IPS DF 4.7 (cell line): ENCODE measurements around the gene CA9.
"Not testable (repeated sequence)": the region's sequence is repeated elsewhere in the genome, so short reads cannot be mapped to it uniquely, and the experiment has no call there.

Experiments
- DNase-seq: peaks from one replicate; pipeline ENCODE4 v3.0.0-alpha.2; 2013; ENCODE audit warnings: low spot score; ENCODE audit errors: extremely low read depth

CA9 gene

DNA sequence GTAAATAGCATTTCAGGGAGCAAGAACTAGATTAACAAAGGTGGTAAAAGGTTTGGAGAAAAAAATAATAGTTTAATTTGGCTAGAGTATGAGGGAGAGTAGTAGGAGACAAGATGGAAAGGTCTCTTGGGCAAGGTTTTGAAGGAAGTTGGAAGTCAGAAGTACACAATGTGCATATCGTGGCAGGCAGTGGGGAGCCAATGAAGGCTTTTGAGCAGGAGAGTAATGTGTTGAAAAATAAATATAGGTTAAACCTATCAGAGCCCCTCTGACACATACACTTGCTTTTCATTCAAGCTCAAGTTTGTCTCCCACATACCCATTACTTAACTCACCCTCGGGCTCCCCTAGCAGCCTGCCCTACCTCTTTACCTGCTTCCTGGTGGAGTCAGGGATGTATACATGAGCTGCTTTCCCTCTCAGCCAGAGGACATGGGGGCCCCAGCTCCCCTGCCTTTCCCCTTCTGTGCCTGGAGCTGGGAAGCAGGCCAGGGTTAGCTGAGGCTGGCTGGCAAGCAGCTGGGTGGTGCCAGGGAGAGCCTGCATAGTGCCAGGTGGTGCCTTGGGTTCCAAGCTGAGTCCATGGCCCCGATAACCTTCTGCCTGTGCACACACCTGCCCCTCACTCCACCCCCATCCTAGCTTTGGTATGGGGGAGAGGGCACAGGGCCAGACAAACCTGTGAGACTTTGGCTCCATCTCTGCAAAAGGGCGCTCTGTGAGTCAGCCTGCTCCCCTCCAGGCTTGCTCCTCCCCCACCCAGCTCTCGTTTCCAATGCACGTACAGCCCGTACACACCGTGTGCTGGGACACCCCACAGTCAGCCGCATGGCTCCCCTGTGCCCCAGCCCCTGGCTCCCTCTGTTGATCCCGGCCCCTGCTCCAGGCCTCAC is at the start of gene CA9:
TSS of gene CA9 (plus strand) at position 797 of the 893 bp plus-strand sequence. CDS start at position 829, 32 bp downstream.
- DNase-seq = no peak

DNA sequence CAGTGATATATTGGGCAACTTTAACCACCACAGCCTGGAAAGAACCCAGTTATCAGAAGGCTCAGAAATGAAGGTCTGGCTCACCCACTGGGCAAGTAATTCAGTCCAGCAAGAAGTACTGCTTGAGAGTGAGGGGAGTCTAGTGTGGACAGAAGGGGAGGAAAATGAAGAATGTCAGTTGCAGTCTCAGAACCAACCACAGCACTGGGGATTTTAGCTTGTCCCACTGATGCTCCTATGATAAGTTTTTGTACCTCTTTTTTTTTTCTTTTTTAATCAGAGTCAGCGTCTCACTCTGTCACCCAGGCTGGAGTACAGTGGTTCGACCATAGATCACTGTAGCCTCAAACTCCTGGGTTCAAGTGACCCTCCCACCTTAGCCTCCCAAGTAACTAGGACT is 46.2 kb upstream of the CA9 start:
- no peak for DNase-seq

DNA sequence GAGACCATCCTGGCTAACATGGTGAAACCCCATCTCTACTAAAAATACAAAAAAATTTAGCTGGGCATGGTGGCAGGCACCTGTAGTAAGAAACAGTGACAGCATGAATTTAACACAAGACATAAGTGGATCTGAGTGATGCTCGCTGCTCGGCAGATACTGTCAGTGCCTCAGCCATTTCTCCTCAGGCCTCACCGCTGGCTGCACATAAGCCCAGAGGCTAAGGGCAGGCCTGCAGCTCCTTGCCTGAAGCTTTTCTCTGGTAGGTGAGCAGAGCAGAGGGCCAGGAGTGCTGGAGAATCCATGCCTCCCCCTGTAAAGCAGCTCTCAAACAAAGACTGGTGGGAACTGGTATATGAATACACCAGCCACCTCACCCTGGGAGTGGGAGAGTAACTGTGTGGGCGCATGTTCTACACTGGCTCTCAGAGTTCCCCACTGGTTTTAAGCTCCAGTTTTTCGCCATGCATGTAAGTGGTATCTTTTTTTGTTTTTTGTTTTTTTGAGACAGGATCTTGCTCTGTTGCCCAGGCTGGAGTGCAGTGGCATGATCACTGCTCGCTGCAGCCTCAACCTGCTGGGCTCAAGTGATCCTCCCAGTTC is 45.2 kb upstream of the CA9 start:
- no peak for DNase-seq

DNA sequence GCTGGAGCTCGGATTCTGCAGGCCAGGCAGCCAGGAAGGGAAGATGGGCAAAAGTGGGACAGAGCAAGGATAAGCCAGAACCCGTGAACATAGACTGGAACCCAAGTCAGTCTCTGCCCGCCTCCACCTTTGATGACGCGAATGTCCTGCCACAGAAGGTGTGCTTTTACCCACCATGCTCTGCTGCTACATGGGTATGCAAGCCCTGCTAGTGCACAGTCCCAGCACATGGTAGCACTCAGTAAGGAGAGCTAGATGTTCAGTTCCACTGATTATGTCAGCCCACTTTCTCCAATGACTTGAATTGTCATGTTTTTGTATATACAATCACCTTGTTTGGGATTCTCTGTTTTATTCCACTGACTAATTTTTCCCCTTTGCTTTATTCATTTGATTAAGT is 44.1 kb upstream of the CA9 start:
- DNase-seq = no peak

DNA sequence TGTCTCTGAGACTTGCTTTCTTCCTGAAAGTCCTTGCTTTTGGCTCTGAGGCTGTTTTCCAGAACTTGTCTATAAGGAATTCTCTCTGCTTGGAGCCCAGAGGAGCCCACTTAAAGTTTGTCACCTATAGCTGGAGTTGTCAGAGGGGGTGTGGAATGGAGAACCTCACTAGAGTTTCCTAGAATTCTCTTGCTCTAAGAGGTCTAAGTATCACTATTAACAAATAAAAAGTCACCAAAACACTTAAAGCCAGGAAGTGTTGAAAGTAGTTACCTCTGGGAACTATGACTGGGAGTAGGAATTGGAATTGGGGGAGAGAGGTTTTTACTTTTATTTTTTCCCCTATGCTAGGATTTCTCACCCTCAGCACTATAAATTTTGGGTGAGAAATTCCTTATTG is 38.0 kb upstream of the CA9 start:
- DNase-seq = no peak

DNA sequence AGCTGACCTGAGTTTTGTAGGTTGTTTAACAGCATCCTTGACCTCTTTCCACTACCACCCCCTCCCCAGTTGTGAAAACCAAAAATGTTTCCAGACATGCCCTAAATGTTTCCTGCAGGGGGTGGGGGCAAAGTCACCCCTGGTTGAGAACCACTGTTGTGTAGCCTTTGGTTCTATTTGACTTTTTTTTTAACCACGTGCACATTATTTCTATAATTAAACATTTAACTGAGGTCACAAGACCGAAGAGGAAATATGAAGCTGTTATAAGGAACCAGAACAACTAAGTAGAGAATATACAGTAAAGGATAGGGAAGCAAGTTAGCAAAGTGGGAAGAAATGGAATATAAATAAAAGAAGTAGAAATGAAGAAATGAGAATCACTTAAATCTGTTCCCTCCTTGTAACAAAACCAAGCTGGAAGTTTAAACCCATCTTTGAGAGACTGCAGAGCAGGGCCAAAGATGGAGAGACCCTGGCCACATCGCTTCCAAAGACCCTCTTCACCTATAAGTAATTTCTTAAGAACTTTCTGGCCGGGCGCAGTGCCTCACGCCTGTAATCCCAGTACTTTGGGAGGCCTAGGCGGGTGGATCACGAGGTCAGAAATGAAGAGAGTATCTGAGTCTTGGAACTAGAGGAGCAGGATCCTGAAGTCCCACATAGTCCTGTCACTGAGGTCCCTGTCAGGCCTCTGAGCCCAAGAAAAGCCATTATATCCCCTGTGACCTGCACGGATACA is 37.4 kb upstream of the CA9 start:
- no peak for DNase-seq

DNA sequence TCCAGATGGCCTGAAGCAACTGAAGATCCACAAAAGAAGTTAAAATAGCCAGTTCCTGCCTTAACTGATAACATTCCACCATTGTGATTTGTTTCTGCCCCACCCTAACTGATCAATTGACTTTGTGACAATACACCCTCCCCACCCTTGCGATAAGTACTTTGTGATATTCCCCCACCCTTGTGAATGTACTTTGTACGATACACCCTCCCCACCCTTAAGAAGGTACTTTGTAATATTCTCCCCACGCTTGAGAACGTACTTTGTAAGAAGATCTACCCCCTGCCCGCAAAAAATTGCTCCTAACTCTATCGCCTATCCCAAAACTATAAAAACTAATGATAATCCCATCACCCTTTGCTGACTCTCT is 36.9 kb upstream of the CA9 start:
- DNase-seq = not testable (repeated sequence)

DNA sequence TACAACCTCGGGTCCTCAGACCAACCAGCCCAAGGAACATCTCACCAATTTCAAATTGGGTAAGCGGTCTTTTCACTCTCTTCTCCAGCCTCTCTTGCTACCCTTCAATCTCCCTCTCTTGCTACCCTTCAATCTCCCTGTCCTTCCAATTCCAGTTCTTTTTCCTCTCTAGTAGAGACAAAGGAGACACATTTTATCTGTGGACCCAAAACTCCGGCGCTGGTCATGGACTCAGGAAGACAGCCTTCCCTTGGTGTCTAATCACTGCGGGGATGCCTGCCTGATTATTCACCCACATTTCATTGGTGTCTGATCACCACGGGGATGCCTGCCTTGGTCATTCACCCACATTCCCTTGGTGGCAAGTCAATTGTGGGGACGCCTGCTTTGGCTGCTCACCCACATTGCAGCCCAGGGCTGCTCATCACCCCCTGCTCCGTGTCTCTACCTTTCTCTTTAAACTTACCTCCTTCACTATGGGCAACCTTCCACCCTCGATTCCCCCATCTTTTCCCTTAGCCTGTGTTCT is 36.2 kb upstream of the CA9 start:
- DNase-seq = not testable (repeated sequence)

DNA sequence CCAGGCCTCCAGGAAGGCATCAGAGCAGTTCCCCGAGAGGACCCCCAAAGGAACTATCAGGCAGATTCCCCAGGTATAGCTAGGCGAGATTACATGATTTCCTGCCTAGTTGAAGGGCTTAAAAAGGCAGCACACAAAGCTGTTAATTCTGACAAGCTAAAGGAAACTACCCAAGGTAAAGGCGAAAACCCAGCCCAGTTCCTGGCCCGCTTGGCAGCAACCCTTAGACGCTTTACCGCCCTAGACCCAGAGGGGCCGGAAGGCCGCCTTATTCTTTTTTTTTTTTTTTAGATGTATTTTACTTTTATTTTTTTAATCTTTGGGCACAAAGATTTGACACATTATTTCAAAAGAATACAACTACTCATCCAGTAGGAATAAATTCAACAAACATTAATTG is 35.0 kb upstream of the CA9 start:
- not testable (repeated sequence) for DNase-seq

DNA sequence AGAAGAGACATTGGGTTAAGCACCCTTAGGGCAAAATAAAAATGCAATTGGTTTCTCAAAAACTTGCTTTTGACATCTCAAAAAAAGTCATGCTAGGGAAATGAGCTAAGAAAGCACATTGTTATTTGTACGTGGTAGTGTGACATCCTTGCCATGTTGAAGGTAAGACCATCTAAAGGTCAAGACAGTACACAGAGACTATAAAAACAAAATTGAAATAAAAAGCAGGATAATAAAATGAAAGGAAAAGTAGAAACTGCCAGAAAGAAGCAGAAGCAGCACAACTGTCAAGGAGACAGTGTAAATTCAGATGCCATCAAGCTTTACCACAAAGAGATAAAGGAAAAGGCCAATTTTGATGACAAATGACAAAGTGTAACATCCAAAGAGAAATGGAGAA is 34.5 kb upstream of the CA9 start:
- not testable (repeated sequence) for DNase-seq

DNA sequence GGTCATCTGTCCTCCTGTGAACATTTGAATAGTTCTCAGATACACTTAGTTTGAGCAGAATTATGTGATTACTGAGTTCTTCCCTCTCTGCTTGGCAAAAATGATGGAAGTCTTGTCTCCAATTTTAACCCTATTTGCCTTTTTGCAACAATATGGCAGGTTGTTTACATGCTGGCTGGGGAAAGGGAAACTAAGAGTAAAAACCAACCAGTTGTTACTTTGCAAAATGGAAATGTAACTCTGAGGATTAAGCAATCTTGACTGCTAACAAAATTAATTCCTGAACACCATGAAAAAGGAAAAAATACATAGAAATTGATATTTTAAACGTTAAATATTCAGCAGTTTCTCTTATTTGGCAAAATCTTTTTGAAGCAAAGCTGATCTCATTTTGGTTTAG is 34.1 kb upstream of the CA9 start:
- no peak for DNase-seq

DNA sequence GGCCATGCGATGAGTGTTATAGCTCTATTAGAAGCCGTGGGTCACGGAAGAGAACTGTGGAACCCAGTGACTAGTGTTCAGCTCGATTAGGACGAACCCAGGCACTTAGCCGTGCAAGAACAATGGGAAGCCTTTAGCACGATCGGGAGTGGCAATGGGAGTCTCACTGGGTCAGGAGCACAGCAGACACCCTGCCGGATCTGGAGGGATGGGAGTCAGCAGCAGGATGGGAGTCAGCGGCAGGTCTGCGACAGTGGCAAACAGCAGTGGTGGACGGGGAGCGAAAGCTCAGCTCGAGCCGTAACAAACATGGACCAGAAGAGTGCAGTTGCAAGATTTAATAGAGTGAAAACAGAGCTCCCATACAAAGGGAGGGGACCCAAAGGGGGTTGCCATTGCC is 33.3 kb upstream of the CA9 start:
- not testable (repeated sequence) for DNase-seq

DNA sequence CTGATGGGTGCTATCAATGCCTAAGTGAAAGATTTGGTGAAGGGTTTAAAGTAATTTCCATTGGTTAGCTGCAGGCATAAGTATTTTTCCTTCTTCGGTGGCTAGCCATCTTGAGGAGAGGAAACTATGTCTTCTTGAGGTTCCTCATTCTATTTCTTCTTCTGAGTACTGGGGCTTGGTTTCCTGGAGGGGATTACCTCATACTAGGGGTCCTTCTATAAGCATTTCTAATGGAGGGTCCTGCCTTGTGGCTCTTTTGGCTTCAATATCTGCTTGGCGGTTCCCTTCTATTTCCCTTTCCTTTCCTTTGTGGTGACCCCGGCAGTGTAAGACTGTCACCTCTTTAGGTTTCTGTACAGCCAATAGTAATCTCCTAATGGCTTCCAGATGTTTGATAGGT is 32.2 kb upstream of the CA9 start:
- not testable (repeated sequence) for DNase-seq

DNA sequence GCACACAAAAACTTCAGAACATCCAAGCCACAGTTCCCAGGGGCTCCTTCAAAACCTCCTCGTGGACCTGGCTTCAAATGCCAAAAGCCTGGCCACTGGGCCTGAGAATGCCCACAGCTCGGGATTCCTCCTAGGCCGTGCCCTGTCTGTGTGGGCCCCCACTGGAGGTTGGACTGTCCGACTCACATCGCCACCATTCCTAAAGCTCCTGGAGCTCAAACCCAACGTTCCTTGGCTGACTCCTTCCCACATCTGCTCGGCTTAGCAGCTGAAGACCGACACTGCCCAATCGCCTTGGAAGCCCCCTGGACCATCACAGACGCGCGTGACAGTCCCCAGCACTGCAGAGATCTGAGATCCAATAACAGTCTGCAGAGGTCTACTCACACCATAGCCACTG is 30.7 kb upstream of the CA9 start:
- DNase-seq = no peak

DNA sequence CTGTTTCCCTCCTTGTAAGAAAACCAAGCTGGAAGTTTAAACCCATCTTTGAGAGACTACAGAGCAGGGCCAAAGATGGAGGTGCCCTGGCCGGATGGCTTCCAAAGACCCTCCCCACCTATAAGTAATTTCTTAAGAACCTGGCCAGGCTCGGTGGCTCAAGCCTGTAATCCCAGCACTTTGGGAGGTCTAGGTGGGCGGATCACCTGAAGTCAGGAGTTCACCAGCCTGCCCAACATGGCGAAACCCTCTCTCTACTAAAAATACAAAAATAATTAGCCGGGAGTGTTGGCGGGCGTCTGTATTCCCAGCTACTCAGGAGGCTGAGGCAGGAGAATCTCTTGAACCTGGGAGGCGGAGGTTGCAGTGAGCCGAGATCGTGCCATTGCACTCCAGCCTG is 28.0 kb upstream of the CA9 start:
- not testable (repeated sequence) for DNase-seq

DNA sequence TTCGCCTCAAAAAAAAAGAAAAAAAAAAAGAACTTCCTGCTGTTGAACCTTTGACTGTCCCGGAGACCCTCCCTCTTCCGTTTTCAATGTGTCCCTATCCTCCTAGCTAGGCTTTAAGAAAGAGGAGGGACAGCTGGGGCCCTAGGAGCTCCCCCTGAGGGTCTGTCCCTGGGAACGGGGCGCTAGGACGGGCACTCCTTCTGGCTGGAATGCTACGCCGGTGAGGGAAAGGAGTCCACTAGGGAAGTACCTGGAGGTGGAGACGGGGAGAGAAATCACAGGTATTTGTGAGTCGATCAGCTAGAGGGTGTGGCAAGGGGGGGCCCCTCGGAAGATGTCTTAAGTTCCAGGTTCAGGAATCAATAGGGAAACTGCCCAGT is 27.6 kb upstream of the CA9 start:
- no peak for DNase-seq

DNA sequence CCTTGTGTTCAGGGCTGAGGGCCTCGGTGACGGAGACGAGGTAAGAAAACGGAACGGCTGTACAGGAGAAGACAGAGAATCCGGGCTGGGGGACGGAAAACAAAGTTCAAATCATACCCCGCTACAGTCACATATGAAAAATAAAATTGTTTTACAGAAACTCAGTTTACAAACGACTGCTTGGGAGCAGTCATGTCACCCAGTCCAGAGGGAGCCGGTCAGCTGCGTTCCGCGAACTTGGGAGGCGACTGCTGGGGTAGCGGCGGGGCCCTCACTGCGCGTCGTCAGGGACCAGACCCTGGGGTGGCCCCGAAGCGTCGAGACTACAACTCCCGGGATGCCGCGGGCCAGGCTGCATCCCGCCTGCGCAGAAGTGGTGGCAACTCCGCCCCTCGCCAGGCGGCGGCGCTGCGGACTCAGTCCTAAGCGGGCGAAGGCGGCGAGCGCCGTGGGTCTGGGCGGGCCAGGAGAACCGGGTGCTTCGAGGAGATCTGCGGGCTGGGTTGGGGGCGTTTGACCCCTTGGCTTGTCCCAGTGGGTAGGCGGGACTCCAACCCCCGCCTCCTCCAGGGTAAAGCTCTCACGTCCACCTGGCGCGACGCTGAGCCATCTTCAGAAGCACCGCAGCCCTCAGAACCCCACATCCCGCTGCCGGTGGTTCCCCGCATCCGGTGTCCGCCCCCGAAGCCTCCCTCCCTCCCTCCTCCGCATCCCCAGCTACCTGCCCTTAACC is 27.0 kb upstream of the CA9 start:
- DNase-seq = no peak

DNA sequence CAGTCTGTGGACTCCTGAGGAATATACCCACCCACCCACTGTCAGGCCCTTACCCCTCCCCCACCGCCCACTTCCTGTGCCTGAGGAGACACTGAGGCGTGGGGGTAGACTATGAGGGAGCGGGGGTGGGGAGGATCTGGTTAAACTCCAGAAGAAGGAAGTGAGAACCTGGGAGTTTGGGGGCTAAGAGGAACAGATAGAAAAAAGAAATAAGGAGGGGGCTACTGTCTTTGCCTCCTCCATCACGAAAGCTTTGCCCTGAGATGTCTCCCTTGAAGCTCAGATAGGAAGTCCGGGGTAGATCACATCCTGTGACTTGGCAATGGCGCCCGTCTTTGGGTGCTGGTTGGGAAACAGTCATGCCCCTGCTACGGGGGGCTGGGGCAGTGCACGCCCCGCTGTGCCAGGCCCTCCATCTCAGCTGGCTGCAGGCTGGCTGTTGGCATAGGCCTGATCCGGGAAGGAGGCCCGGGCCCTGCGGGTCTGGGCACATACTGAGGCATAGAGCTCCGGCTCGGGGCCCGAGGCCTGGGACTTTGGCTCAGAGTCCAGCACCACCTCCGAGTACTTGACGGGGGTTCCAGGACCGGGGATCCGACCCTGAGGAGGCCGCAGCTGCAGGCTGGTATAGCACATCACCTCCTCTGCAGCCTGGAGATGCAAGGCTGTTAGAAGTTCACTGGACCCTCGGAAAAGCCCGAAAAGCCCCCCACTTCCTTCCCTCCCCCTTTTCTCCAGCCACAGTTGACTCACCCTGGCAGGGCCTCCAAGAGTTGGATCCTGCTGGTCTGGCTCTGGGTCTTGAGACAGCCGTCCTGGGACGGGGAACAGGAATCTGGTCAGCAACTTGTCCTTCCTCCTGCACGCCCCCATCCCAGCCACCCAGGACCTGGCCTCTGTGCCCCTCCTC is 24.0 kb upstream of the CA9 start:
- DNase-seq = no peak

DNA sequence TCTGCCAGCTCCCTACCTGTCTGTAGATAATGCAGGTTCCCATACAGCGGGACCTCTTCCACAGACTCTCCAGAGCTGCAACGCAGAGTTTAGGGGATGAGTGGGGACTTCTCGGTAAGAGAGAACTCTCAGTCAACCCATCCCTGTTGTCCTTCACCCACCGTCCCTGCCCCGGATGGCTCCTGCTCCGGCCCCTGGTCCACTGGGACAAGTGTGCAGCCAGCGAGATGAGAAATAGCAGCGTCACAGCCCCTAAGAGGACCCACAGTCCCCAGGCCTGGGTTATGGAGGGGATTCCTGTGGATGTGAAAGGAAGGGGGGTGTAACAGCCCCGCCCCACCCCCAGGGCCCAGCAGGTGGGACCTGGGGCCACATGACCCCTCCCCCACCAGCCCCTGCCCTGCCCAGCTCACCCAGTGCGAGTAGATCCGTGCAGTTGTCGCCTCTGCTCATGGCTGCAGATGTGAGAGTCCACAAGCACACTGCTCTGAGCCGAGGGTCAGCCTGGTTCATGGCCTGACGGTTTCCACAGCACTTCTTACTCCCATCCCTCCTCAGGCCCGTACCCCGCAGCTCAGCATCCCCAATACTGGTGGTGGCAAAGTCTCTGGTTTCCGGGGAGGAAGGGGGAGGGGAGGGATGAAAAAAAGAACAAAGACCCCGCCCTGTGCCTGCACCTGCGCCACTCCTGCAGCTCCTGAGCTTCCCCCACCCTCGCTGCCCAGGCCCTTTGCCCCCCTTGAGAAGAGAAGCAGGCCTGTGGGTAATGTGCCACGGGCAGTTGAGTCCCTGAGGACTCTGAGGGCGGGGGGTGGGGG is 23.2 kb upstream of the CA9 start, which contains the start of gene SIT1:
TSS of gene SIT1 (minus strand) at position 591 of the 818 bp plus-strand sequence. CDS start at position 513, 78 bp downstream.
- DNase-seq = no peak
